ENCODE results near the gene ETFBKMT. TPM values are rescaled to one million over a fixed set of nuclear protein-coding genes. Genes with fewer than 3 reads are reported as not detected.

Gene ETFBKMT
- total RNA-seq, 1 donor from 2014 or later: 2.2 TPM

GRCh38 chr12:31722580-31722979, 63.1 kb downstream of the ETFBKMT start:
- Mint-ChIP-seq H3K27ac (ENCODE audit: unreplicated experiment) (no peak overlapping the region), H3K36me3 (ENCODE audit: unreplicated experiment) (peaks cover 21% of the 10 kb centered on the region), H3K4me1 (ENCODE audit: low read depth, unreplicated experiment) (no peaks in the 10 kb centered on the region), H3K27me3 (ENCODE audit: unreplicated experiment) (peaks cover 2% of the 10 kb centered on the region), H3K9me3 (ENCODE audit: unreplicated experiment) (peaks cover 4% of the 10 kb centered on the region), H3K4me3 (ENCODE audit: unreplicated experiment) (no peak overlapping the region)
- TF ChIP-seq CTCF (IDR thresholded peaks at IDR 0.05; ENCODE audit: partially characterized antibody, unreplicated experiment): no peak
- DNase-seq: no peak

Other genes with a start within 250 kb of the ETFBKMT start
- 45.6 TPM for gene DENND5B, start 68.6 kb upstream of the ETFBKMT start, total RNA-seq (ENCODE audit: unreplicated experiment)
- gene AMN1, start 69.3 kb downstream of the ETFBKMT start, total RNA-seq (ENCODE audit: unreplicated experiment): 12.6 TPM